ENCODE results near the gene SIGLEC9.
"Not testable (repeated sequence)": the region's sequence is repeated elsewhere in the genome, so short reads cannot be mapped to it uniquely, and the experiment has no call there.

Gene SIGLEC9

DNA sequence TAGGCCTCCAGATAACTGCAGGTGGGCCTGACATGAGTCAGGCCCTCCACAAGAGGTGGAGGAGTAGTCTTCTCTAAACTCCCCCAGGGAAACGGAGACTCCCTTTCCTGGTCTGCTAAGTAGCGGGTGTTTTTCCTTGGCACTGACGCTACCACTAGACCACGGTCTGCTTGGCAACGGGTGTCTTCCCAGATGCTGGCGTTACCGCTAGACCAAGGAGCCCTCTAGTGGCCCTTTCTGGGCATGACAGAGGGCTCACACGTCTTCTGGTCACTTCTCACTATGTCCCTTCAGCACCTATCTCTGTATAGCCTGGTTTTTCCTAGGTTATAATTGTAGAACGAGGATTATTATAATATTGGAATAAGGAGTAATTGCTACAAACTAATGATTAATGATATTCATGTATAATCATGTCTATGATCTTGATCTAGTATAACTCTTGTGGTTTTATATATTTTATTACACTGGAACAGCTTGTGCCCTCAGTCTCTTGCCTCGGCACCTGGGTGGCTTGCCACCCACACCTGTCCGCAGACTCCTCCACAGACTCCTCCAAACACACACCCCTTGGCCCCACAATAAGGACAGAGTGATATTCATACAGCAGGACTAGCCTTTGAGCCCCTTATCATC, 44.7 kb downstream of the SIGLEC9 start:
- H2BK5ac ChIP-seq (ENCODE audit: low read depth, low read length, poor library complexity); H3K27me3 ChIP-seq (ENCODE audit: insufficient read depth, low read length); H4K12ac ChIP-seq (ENCODE audit: low read depth, low read length); H2BK12ac ChIP-seq (ENCODE audit: low read length); H4K8ac ChIP-seq (ENCODE audit: low read depth, low read length); H2AK5ac ChIP-seq (ENCODE audit: low read length); H3K36me3 ChIP-seq (ENCODE audit: control insufficient read depth in 1 of 2, insufficient read depth in 2 of 2, low read length in 2 of 2); H3K4me1 ChIP-seq (ENCODE audit: control insufficient read depth in 1 of 2, insufficient read depth in 2 of 2, low read length in 2 of 2); H3K18ac ChIP-seq (ENCODE audit: low read length); H3K27ac ChIP-seq (ENCODE audit: low read depth, low read length); H3K79me2 ChIP-seq (ENCODE audit: control insufficient read depth, insufficient read depth, low read length, poor library complexity); H3K4me3 ChIP-seq (ENCODE audit: low read depth, low read length); H3K79me1 ChIP-seq (ENCODE audit: low read length); H3K9ac ChIP-seq (ENCODE audit: low read length); H3K4ac ChIP-seq (ENCODE audit: low read depth, low read length); H2AFZ ChIP-seq (ENCODE audit: insufficient read depth, low read length, poor library complexity); H3K9me3 ChIP-seq (ENCODE audit: insufficient read depth, low read depth, low read length); H4K91ac ChIP-seq (ENCODE audit: low read depth, low read length); H3K14ac ChIP-seq (ENCODE audit: low read length); H3K23ac ChIP-seq (ENCODE audit: low read length); H2BK120ac ChIP-seq (ENCODE audit: insufficient read depth, low read length, poor library complexity); H3K4me2 ChIP-seq (ENCODE audit: low read length): not testable (repeated sequence)
- peak; percentile 69 to 83 for DNase-seq
- no CpG with 5 or more reads among the region's 11 CpGs for WGBS (ENCODE audit: extremely low coverage, insufficient coverage, insufficient read length)

- no peak for DNase-seq
- no peaks in the 10 kb centered on the region for H3K79me1 ChIP-seq (ENCODE audit: low read length)
- no peak overlapping the region for H3K4me3 ChIP-seq (ENCODE audit: low read depth, low read length)
- no peak overlapping the region for H3K18ac ChIP-seq (ENCODE audit: low read length)
- H3K79me2 ChIP-seq (ENCODE audit: control insufficient read depth, insufficient read depth, low read length, poor library complexity): no peaks in the 10 kb centered on the region
- H2BK12ac ChIP-seq (ENCODE audit: low read length): no peak overlapping the region
- no peak overlapping the region for H3K14ac ChIP-seq (ENCODE audit: low read length)
- no peak overlapping the region for H2AFZ ChIP-seq (ENCODE audit: insufficient read depth, low read length, poor library complexity)
- no peaks in the 10 kb centered on the region for H3K27me3 ChIP-seq (ENCODE audit: insufficient read depth, low read length)
- H3K23ac ChIP-seq (ENCODE audit: low read length): no peak overlapping the region
- H3K9ac ChIP-seq (ENCODE audit: low read length): no peak overlapping the region
- WGBS (ENCODE audit: extremely low coverage, insufficient coverage, insufficient read length): no CpG with 5 or more reads among the region's 2 CpGs
- no peak overlapping the region for H4K8ac ChIP-seq (ENCODE audit: low read depth, low read length)
- H3K36me3 ChIP-seq (ENCODE audit: control insufficient read depth in 1 of 2, insufficient read depth in 2 of 2, low read length in 2 of 2): no peaks in the 10 kb centered on the region
- no peak overlapping the region for H4K91ac ChIP-seq (ENCODE audit: low read depth, low read length)
- H3K4me1 ChIP-seq (ENCODE audit: control insufficient read depth in 1 of 2, insufficient read depth in 2 of 2, low read length in 2 of 2): no peaks in the 10 kb centered on the region
- H3K4ac ChIP-seq (ENCODE audit: low read depth, low read length): no peak overlapping the region
- H4K12ac ChIP-seq (ENCODE audit: low read depth, low read length): no peak overlapping the region
- no peak overlapping the region for H2AK5ac ChIP-seq (ENCODE audit: low read length)
- H2BK120ac ChIP-seq (ENCODE audit: insufficient read depth, low read length, poor library complexity): no peak overlapping the region
- no peak overlapping the region for H2BK5ac ChIP-seq (ENCODE audit: low read depth, low read length, poor library complexity)
- no peak overlapping the region for H3K4me2 ChIP-seq (ENCODE audit: low read length)
- peaks cover 4% of the 10 kb centered on the region for H3K9me3 ChIP-seq (ENCODE audit: insufficient read depth, low read depth, low read length)
- no peak overlapping the region for H3K27ac ChIP-seq (ENCODE audit: low read depth, low read length)
Observed at GRCh38 chr19:51172223-51172622, 47.5 kb downstream of the SIGLEC9 start.

GRCh38 chr19:51173681-51174080, 49.0 kb downstream of the SIGLEC9 start:
- no peak overlapping the region for H4K91ac ChIP-seq (ENCODE audit: low read depth, low read length)
- no peak overlapping the region for H2BK5ac ChIP-seq (ENCODE audit: low read depth, low read length, poor library complexity)
- peaks cover 3% of the 10 kb centered on the region for H3K9me3 ChIP-seq (ENCODE audit: insufficient read depth, low read depth, low read length)
- no peak overlapping the region for H3K4ac ChIP-seq (ENCODE audit: low read depth, low read length)
- H3K18ac ChIP-seq (ENCODE audit: low read length): no peak overlapping the region
- no peak overlapping the region for H3K4me2 ChIP-seq (ENCODE audit: low read length)
- no peaks in the 10 kb centered on the region for H3K79me1 ChIP-seq (ENCODE audit: low read length)
- H3K9ac ChIP-seq (ENCODE audit: low read length): no peak overlapping the region
- no peaks in the 10 kb centered on the region for H3K79me2 ChIP-seq (ENCODE audit: control insufficient read depth, insufficient read depth, low read length, poor library complexity)
- H2AFZ ChIP-seq (ENCODE audit: insufficient read depth, low read length, poor library complexity): no peak overlapping the region
- no peaks in the 10 kb centered on the region for H3K27me3 ChIP-seq (ENCODE audit: insufficient read depth, low read length)
- no CpG with 5 or more reads among the region's 5 CpGs for WGBS (ENCODE audit: extremely low coverage, insufficient coverage, insufficient read length)
- no peak overlapping the region for H4K8ac ChIP-seq (ENCODE audit: low read depth, low read length)
- no peak overlapping the region for H4K12ac ChIP-seq (ENCODE audit: low read depth, low read length)
- H3K23ac ChIP-seq (ENCODE audit: low read length): no peak overlapping the region
- no peak for DNase-seq
- no peak overlapping the region for H2BK120ac ChIP-seq (ENCODE audit: insufficient read depth, low read length, poor library complexity)
- no peak overlapping the region for H2BK12ac ChIP-seq (ENCODE audit: low read length)
- no peak overlapping the region for H2AK5ac ChIP-seq (ENCODE audit: low read length)
- H3K4me3 ChIP-seq (ENCODE audit: low read depth, low read length): no peak overlapping the region
- H3K14ac ChIP-seq (ENCODE audit: low read length): no peak overlapping the region
- no peaks in the 10 kb centered on the region for H3K36me3 ChIP-seq (ENCODE audit: control insufficient read depth in 1 of 2, insufficient read depth in 2 of 2, low read length in 2 of 2)
- H3K27ac ChIP-seq (ENCODE audit: low read depth, low read length): no peak overlapping the region
- H3K4me1 ChIP-seq (ENCODE audit: control insufficient read depth in 1 of 2, insufficient read depth in 2 of 2, low read length in 2 of 2): no peaks in the 10 kb centered on the region

DNA sequence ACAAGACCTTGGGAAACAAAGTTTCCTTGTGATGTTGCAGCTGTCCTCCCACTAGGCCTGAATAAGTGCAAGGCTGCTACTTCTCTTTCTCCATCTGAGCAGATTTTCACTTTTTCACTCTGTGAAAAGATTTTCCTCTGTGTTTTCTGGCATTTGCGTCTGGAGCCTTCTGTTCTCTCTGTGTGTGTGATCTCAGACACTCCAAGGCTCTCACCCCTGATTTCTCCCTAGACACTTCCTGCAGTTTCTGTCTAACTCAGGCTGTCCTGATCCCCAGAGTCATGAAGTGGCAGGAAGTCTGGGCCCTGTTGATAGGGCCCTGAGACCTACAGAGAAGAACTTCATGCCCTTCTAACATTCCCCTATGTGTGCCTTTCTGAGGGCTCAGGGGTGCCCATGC, 54.5 kb downstream of the SIGLEC9 start:
- no peak overlapping the region for H2BK5ac ChIP-seq (ENCODE audit: low read depth, low read length, poor library complexity)
- H3K14ac ChIP-seq (ENCODE audit: low read length): no peak overlapping the region
- no peak overlapping the region for H3K4me2 ChIP-seq (ENCODE audit: low read length)
- no peak overlapping the region for H3K4me3 ChIP-seq (ENCODE audit: low read depth, low read length)
- peaks cover 4% of the 10 kb centered on the region for H3K9me3 ChIP-seq (ENCODE audit: insufficient read depth, low read depth, low read length)
- no peak overlapping the region for H2AK5ac ChIP-seq (ENCODE audit: low read length)
- no peak overlapping the region for H3K27ac ChIP-seq (ENCODE audit: low read depth, low read length)
- H2AFZ ChIP-seq (ENCODE audit: insufficient read depth, low read length, poor library complexity): no peak overlapping the region
- H2BK12ac ChIP-seq (ENCODE audit: low read length): no peak overlapping the region
- no peak overlapping the region for H4K12ac ChIP-seq (ENCODE audit: low read depth, low read length)
- H2BK120ac ChIP-seq (ENCODE audit: insufficient read depth, low read length, poor library complexity): no peak overlapping the region
- no peaks in the 10 kb centered on the region for H3K4me1 ChIP-seq (ENCODE audit: control insufficient read depth in 1 of 2, insufficient read depth in 2 of 2, low read length in 2 of 2)
- H3K18ac ChIP-seq (ENCODE audit: low read length): no peak overlapping the region
- DNase-seq: no peak
- H3K27me3 ChIP-seq (ENCODE audit: insufficient read depth, low read length): peaks cover 4% of the 10 kb centered on the region
- H3K79me1 ChIP-seq (ENCODE audit: low read length): no peaks in the 10 kb centered on the region
- no peaks in the 10 kb centered on the region for H3K36me3 ChIP-seq (ENCODE audit: control insufficient read depth in 1 of 2, insufficient read depth in 2 of 2, low read length in 2 of 2)
- no peak overlapping the region for H4K8ac ChIP-seq (ENCODE audit: low read depth, low read length)
- WGBS (ENCODE audit: extremely low coverage, insufficient coverage, insufficient read length): no CpG with 5 or more reads among the region's 1 CpG
- H3K4ac ChIP-seq (ENCODE audit: low read depth, low read length): no peak overlapping the region
- H3K23ac ChIP-seq (ENCODE audit: low read length): no peak overlapping the region
- no peak overlapping the region for H4K91ac ChIP-seq (ENCODE audit: low read depth, low read length)
- no peaks in the 10 kb centered on the region for H3K79me2 ChIP-seq (ENCODE audit: control insufficient read depth, insufficient read depth, low read length, poor library complexity)
- no peak overlapping the region for H3K9ac ChIP-seq (ENCODE audit: low read length)

Data from trophoblast cell (in vitro differentiated cells and primary cell).